RCC 7860 (cell line): ENCODE data around the gene DNMT3B.

Source experiments
- DNase-seq: peaks from one replicate; pipeline ENCODE4 v3.0.0-alpha.2; 2015; ENCODE audit warnings: low spot score
- FAIRE-seq: peaks from 2 replicates; lab custom pipeline; 2012; peaks lifted over from hg19 to GRCh38; lab: Jason Lieb, UNC

Gene DNMT3B

GRCh38 chr20:32849577-32849976 lies 87.4 kb downstream of the DNMT3B start:
- no peak for FAIRE-seq

GRCh38 chr20:32855387-32855786 lies 93.2 kb downstream of the DNMT3B start:
- FAIRE-seq (no peak), DNase-seq (no peak)

More at GRCh38 chr20:32849577-32849976, 87.4 kb downstream of the DNMT3B start:
- DNase-seq = no peak

DNA sequence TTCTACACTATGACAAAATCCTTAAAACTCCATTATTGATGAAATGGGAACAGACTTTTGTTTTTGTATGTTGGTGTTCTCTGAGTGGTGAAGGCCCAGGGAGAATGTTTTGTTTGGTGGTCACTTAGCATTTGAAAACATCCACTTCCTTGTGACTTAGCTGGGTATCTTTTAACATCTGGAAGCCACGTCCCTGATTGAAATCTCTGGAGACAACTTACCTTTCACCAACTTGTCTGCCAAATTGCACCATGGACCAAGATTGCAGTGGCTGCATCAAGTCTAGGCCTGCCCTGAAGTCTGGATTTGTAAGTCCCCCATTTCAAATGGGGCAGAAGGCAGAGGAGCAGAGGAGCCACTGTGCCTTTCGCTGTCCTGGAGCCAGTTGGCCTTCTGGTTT lies 96.0 kb downstream of the DNMT3B start:
- FAIRE-seq (no peak), DNase-seq (no peak)
